Fibroblast of mammary gland (primary cell): ENCODE measurements around the gene CYB5A.

Experiments used
- DNase-seq: peaks from one replicate; pipeline ENCODE4 v3.0.0-alpha.2; 2010; ENCODE audit warnings: low read depth
- H3K4me3 ChIP-seq: 2 replicates; pipeline ENCODE4 v1.5.1; 2011; ENCODE audit warnings: low read depth, mild to moderate bottlenecking, low read length, moderate library complexity; ENCODE audit not compliant: control insufficient read depth
- TF ChIP-seq, protein P1 (sequence below): conservative IDR thresholded peaks from 2 replicates; pipeline ENCODE4 v1.5.1; 2011; ENCODE audit warnings: low read depth, low read length, inconsistent platforms; ENCODE audit not compliant: control insufficient read depth, insufficient read depth

The CYB5A gene

DNA sequence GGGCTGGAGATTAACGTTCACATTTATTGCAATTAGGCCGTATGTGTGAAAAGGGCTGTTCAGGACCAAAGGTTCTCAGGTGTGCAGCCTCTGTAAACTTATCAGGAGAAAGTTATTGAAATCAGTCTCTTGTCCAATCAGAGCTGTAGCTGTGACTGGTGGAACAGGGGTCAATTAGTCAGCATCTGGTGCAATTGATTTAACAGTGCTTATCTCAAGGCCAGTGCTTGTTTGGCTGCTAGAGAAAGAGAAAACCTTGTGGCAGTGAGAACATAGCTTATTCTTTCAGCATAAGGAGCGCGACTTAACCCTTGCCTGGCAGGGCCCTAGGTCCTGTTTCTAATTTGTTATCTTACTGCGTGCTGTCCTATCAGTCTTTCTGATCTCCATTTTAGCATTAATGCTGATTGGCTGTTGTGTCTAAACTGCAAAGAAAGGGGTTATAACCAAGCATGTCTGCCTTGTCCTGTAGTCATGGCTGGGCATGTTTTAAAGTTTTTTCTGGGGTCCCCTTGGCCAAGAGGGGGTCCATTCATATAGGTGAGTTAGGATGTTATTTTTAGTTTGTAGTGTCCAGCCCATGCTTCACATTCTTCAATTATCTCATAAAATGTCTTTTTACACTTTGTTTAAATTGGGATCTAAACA, 66.4 kb downstream of the CYB5A start:
- no peak for DNase-seq
- H3K4me3 ChIP-seq = no peak overlapping the region
- TF ChIP-seq, protein P1, sequence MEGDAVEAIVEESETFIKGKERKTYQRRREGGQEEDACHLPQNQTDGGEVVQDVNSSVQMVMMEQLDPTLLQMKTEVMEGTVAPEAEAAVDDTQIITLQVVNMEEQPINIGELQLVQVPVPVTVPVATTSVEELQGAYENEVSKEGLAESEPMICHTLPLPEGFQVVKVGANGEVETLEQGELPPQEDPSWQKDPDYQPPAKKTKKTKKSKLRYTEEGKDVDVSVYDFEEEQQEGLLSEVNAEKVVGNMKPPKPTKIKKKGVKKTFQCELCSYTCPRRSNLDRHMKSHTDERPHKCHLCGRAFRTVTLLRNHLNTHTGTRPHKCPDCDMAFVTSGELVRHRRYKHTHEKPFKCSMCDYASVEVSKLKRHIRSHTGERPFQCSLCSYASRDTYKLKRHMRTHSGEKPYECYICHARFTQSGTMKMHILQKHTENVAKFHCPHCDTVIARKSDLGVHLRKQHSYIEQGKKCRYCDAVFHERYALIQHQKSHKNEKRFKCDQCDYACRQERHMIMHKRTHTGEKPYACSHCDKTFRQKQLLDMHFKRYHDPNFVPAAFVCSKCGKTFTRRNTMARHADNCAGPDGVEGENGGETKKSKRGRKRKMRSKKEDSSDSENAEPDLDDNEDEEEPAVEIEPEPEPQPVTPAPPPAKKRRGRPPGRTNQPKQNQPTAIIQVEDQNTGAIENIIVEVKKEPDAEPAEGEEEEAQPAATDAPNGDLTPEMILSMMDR = no peak

DNA sequence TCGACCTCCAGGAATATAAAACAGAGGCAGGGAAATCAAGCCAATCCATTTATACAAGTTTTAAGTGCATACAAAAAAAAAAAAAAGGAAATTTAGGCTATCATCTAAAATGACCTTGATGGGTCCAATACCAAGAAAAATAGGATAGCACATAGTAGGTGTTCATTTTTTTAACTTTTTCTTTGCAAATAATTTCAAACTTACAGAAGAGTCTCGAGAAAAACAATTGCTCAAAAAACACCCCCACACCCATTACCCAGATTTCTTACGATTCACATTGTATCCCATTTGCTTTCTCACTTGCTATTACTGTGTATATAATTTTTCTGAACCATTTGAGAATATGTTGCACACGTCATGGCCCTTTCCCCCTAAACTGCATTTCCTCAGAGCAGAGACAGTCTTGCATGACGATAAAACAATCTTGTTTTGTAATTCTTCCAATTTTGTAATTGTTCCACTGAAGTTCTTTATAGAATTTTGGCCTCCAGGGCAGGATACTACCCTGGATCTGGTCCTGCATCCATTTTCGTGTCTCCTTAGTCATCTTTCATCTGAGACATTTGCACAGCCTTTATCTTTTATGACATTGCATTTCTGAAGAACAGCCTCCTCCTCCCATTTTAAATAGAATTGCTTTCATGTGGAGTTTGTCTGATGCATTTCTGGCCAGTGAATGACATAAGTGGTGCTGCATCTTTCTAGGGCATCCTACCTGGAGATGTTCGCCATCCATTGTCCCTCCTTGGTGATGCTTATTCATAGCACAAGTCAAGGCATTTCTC, 68.9 kb downstream of the CYB5A start:
- no peak for DNase-seq
- TF ChIP-seq, protein P1 = no peak
- no peak overlapping the region for H3K4me3 ChIP-seq

- no peak overlapping the region for H3K4me3 ChIP-seq
- TF ChIP-seq, protein P1 = no peak
- DNase-seq = no peak
Observed at GRCh38 chr18:74221081-74221480, 70.7 kb downstream of the CYB5A start.

DNA sequence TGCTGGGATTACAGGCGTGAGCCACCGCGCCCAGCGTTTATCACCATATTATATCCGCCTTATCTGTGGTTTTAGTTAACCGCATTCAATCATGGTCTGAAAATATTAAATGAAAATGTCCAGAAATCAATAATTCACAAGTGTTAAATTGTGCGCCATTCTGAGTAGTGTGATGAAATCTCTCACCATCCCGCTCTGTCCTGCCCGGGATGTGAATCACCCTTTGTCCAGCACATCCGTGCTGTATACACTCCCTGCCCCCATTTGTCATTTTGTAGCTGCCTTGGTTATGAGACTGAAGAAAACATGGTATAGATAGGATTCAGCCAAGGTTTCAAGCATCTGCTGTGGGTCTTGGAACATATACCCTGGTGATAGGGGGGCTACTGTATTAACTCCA, 72.7 kb downstream of the CYB5A start:
- DNase-seq = peak; percentile 28
- no peak overlapping the region for H3K4me3 ChIP-seq
- TF ChIP-seq, protein P1 = no peak

DNA sequence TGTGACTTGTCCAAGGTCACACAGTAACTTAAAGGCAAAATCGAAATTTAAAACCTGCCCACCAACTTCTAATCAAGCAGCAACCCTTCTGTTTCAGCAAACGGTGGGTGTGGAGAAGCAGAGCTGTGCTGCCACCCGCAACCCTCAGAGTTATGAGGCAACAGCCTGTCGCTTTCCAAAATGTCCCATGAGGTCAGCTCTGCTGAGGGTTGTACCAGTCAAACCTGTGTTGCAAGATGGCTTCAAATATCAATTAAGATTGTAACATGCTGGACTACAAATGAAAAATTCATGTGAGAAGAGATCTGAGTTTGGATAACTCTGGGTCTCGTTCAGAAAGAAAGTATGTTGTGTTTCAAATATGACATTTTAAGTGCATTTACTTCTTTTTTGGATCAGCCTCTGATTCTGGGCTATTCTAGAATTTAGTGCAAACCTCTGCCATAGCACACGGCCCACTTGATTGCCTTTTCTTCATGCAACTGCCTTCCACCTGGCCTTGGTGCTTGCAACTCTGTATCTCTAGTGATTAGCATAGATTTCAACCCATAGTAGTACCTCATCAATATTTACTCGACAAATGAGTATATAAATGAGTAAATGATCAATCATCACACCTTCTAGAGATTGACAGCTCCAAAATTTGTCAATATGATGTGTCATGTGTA, 74.2 kb downstream of the CYB5A start:
- TF ChIP-seq, protein P1 = no peak
- DNase-seq = no peak

DNA sequence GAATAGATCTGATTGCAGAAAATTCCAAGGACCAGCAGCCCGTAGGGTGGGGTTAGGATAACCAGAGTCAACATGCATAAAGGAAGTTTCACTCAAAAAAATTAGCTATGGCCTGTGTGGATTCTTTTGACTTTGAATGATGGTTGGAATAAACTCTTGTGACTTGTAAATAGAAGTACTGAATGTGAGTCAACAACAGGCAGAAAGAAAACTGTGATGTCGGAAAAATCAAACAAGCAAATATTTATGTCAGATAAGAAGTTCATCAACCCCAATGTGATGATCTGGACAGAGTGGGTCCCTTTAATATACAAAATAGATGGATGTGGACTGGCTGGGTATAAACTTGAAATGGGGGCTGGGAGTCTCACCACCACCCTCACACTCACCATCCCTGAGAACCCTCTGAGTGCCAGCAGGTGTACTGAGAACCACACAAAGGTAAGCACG, 75.1 kb downstream of the CYB5A start:
- no peak overlapping the region for H3K4me3 ChIP-seq
- TF ChIP-seq, protein P1 = no peak
- no peak for DNase-seq

More for the DNA sequence above, 74.2 kb downstream of the CYB5A start:
- H3K4me3 ChIP-seq = no peak overlapping the region
